CD1c-positive myeloid dendritic cell (primary cell): ENCODE results near the gene RAB9A.
"Not testable (repeated sequence)": the region's sequence is repeated elsewhere in the genome, so short reads cannot be mapped to it uniquely, and the experiment has no call there.

ENCODE experiments used
- DNase-seq: peaks from one replicate; pipeline ENCODE4 v3.0.0-alpha.2; 2016; ENCODE audit errors: extremely low spot score

The RAB9A gene

GRCh38 chrX:13700380-13700779 lies 11.5 kb downstream of the RAB9A start:
- no peak for DNase-seq

DNA sequence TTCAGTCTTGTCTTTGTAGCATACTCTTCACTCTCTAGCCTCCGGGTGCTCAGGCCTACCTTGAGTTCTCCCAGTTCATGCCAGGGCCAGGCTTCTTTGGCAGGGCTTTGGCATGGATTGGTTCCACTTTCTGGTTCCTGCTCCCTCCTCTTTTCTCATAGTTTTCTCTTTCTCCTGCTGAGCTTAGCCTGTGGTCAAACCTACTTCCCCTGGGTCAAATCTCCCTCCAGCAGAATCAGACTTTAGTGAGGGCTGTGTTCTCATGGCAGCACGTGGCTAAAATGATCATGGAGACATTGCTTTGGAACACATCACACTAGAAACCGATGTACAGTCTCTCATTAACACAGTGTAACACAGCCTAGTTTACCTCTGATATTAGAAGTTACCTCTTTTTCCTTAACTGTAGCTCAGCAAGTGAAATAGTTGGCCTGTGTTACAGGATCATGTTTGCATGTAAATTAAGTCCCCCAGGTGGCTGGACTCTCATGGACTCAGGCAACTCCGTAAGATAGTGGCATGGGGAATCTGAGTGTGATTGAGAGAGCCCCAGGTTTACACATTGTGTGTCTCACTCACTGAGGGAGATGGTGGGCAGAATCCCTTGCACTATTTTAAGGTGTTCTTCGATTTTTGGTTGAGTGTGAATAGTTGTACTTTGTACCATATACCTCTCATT lies 13.3 kb downstream of the RAB9A start:
- DNase-seq, result no peak

DNA sequence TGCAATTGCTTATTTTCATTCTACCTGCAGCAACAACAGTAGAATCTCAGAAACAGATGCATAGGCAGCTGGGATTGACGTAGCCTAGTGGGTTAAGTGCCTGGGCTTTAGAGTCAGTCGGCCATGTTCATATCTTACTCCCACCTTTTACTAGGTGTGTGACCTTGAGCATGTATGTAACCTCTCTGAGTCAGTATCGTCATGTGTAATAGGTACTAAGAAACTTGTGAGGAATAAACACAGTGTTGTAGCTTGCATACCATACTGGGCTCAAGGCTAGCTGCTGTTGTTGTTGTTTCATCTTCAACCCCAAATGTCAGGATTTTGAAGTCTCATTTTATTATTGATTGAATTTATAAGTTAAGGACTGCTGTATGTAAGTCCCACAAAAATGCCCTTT lies 14.2 kb downstream of the RAB9A start:
- no peak for DNase-seq

DNA sequence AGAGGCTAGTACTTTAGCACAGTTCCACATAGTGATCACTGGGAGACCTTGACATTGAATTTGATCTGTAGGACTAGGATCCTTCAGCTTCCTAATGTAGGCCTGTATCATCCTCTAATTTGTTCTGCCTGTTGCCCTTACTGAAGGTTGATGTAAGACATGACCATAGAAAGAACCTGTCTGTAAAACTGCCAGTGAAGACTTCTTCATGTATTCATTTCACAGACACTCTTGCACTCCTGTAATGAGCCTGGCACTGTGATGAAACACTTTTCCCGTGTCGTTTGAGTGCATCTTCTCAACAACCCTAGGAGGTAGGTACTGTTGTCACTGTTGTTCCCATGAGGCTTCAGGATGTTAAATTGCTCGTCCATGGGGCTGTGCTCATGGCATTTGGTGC lies 14.7 kb downstream of the RAB9A start:
- DNase-seq, result no peak

DNA sequence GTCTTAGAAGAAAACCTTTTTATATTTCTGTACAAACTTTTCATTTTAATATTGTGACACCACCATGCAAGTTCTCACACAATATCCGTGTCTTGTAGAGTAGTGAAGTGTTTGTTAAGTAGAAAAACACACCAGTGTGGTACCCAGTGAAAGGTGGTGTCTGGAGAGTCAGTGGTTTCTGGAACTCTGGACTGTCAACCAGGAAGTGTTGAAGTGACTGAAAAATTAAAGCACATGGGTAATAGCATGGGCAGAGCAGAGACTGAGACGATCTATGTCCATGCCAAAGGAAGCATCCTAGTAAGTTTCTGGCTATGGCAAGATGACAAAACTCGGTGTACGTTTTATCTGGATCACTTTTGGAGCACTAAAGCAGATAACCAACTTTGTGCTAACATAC lies 22.2 kb downstream of the RAB9A start:
- no peak for DNase-seq

GRCh38 chrX:13716455-13716854 lies 27.5 kb downstream of the RAB9A start:
- no peak for DNase-seq

- DNase-seq, result no peak
Observed at GRCh38 chrX:13716905-13717304, 28.0 kb downstream of the RAB9A start.

DNA sequence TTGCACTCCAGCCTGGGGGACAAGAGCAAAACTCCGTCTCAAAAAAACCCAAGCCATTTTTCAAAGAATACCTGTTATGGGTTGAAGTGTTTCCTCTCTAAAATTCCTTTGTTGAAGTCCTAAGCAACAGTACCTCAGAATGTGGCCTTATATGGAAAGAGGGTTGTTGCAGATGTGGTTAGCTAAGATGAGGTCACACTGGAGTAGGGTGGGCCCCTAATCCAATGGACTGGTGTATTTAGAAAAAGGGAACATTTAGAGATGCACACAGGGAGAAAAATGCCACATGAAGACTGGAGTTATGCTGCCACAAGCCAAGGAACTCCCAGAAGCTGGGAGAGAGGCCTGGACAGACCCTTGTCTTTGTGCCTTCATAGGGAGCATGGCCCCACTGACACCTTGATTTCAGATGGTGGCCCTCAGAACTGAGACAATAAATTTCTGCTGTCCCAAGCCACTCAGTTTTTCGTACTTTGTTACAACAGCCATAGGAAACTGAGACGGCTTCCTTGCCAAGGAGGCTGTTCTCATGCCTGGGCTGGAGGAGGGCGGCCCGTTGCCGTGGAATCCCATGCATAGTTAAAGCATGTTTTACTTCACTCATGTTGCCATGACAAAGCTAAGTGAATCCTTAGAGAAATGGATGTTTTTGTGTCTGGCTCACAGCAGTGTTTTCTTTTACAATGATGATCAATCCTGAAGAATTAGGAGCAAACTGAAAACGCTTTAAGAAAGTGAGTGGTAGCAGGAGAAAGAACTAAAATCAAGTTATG lies 29.0 kb downstream of the RAB9A start:
- no peak for DNase-seq

DNA sequence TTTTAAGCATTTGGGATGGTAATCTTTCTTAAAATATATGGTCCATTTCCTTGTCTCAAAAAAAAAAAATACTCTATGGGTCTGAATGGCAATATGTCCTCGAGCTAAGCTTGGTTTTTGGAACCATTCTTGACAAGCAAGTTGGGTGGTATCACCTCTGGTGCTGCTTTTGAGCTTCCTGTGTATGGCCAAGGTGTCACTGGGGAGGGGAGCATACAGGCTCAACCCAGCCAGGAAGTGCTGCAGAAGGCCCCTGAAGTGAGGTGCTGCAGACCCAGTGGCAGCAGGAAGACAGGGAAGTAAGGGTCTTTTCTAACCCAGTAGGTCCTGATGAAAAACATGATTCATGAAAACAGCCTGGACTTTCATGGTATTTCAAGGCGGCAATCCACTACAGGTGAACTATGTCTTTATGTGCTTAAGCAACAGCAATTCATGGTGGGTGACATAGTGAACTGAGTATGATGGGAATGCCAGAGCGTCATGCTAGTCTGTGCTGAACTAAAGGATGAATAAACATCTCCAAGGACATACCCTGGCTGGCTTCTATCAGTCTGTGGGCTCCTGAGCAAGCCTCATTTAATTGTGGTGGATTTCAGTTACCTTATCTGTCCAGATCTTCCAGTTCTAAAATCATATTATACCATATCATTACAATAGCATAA lies 30.4 kb downstream of the RAB9A start:
- no peak for DNase-seq

GRCh38 chrX:13721371-13721770 lies 32.4 kb downstream of the RAB9A start:
- no peak for DNase-seq

DNA sequence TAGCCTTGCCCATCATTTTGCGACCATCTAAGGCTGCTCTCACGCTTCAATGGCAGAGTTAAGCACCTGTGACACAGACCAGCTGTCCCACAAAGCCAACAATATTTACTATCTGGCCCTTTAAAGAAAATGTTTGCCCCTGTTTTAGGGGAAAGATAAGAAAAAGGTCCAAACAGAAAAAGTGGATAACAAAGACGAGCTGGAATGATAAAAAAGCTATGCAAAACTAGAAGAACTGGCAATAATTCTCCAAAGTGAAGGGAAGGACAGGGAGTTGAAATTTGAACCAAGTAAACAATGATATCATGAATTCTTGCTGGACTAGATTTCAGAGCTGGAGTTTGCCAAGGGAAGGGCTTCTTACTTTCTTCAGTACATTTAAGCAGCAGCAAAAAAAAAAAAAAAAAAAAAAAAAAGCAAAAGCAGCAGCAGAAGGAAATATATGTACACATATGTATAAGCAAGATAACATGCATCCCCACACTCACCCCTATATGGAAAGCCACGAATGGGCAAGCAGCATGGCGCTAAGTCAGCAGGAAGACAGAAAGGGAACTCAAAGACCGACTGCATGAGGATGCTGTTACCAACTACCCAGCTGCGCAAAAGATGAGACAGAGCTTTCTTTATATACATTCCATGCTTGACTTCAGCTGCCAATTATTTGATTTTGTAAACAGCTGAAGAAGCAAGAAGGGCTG lies 33.0 kb downstream of the RAB9A start:
- DNase-seq, result no peak

DNA sequence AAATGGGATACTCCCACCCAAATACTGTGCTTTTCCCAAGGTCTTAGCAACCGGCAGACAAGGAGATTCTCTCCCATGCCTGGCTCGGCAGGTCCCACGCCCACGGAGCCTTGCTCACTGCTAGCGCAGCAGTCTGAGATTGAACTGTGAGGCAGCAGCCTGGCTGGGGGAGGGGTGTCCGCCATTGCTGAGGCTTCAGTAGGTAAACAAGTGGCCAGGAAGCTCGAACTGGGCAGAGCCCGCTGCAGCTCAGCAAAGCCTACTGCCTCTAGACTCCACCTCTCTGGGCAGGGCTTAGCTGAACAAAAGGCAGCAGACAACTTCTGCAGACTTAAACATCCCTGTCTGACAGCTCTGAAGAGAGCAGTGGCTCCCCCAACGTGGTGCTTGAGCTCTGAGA lies 36.0 kb downstream of the RAB9A start:
- not testable (repeated sequence) for DNase-seq

GRCh38 chrX:13726583-13726982 lies 37.7 kb downstream of the RAB9A start:
- not testable (repeated sequence) for DNase-seq

- DNase-seq, result not testable (repeated sequence)
Observed at GRCh38 chrX:13730523-13730922, 41.6 kb downstream of the RAB9A start.

GRCh38 chrX:13732246-13733067 lies 43.5 kb downstream of the RAB9A start:
- DNase-seq, result no peak

GRCh38 chrX:13733506-13733905 lies 44.6 kb downstream of the RAB9A start:
- no peak for DNase-seq

- peak; percentile 94 for DNase-seq
Observed at GRCh38 chrX:13734278-13735172, 45.6 kb downstream of the RAB9A start, which contains the start of the genes OFD1 and TRAPPC2. Gene OFD1 (plus strand): TSS chrX:13734748. CDS start chrX:13735072, 324 bp downstream. Gene TRAPPC2 (minus strand): TSS chrX:13734620. CDS start chrX:13719963, 14,657 bp downstream.

- DNase-seq, result no peak
Observed at GRCh38 chrX:13741695-13742094, 52.8 kb downstream of the RAB9A start.

DNA sequence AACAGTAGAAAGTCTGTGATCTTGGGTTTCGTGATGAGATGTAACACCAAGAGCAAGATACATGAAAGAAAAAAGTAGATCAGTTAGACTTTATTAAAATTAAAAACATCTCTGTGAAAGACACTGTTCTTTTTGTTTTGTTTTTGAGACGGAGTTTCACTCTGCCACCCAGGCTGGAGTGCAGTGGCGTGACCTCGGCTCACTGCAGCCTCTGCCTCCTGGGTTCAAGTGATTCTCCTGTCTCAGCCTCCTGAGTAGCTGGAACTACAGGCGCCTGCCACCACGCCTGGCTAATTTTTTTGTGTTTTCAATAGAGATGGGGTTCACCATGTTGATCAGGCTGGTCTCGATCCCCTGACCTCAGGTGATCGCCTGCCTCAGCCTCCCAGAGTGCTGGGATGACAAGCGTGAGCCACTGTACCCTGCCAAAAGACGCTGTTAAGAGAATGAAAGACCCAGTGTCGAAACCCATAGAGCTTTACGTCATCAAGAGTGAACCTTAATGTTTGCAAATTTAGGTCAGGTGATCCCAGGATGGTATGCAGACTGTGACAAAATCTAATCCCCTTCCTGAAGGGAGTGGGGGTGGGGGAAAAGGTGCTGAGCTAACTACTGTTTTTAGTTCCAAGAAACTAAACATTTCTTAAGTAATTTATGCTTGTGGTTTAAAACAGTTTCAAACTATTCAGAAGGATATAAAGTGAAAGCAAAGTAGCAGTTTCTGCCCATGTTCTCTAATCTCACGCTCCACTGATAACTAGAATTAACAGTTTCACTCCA lies 53.7 kb downstream of the RAB9A start:
- peak; percentile 32 for DNase-seq
